A673 (cell line): ENCODE data around the gene CCNB3. TPM values are rescaled to one million over a fixed set of nuclear protein-coding genes. Genes with fewer than 3 reads are reported as not detected.

Experiments
- BruUV-seq: library from RNA; stranded (reverse); fragments of 400-500 nt; replicated peaks from 2 replicates; lab custom pipeline; 2021; lab: Mats Ljungman, UMichigan
- CTCF ChIA-PET: fragments of 300-600 bp; sonication (Branson Sonifier 250); formaldehyde crosslinking; loops from one replicate; lab custom pipeline; 2022; ENCODE audit warnings: antibody characterized with exemption; lab: Charles Lee
- POLR2A ChIA-PET: fragments of 300-600 bp; sonication (Branson Sonifier 250); formaldehyde crosslinking; loops from one replicate; lab custom pipeline; 2022; ENCODE audit warnings: antibody characterized with exemption; ENCODE audit not compliant: low non-redundant PET; lab: Charles Lee
- DNase-seq: peaks from one replicate; pipeline ENCODE4 v3.0.0-alpha.2; 2015; ENCODE audit warnings: low spot score
- H3K27ac ChIP-seq: fragments of 200-600 bp; sonication (generic); 2 replicates; pipeline ENCODE4 v1.5.1; 2016; ENCODE audit warnings: mixed run types, low read depth, mild to moderate bottlenecking, mixed read lengths, antibody characterized with exemption, low read length; ENCODE audit not compliant: poor library complexity, severe bottlenecking
- H3K27me3 ChIP-seq: fragments of 200-600 bp; sonication (generic); replicated peaks from 2 replicates; pipeline ENCODE4 v1.6.1; 2017; ENCODE audit warnings: mixed run types, low read depth, mild to moderate bottlenecking, mixed read lengths, antibody characterized with exemption, low read length; ENCODE audit not compliant: insufficient read depth, poor library complexity
- H3K36me3 ChIP-seq: fragments of 200-600 bp; sonication (generic); 2 replicates; pipeline ENCODE4 v1.6.1; 2016; ENCODE audit warnings: mixed run types, mild to moderate bottlenecking, mixed read lengths, antibody characterized with exemption, low read length; ENCODE audit not compliant: insufficient read depth, poor library complexity, severe bottlenecking
- H3K4me1 ChIP-seq: fragments of 200-600 bp; sonication (generic); 2 replicates; pipeline ENCODE4 v1.6.1; 2017; ENCODE audit warnings: mixed run types, mild to moderate bottlenecking, mixed read lengths, antibody characterized with exemption, low read length; ENCODE audit not compliant: insufficient read depth, poor library complexity, severe bottlenecking
- H3K4me3 ChIP-seq: fragments of 200-600 bp; sonication (generic); 2 replicates; pipeline ENCODE4 v1.5.1; 2016; ENCODE audit warnings: low read depth, mixed run types, mild to moderate bottlenecking, mixed read lengths, low read length; ENCODE audit not compliant: poor library complexity, severe bottlenecking
- H3K9me3 ChIP-seq: fragments of 200-600 bp; sonication (generic); 2 replicates; pipeline ENCODE4 v1.6.1; 2016; ENCODE audit warnings: mixed run types, low read depth, mild to moderate bottlenecking, mixed read lengths, antibody characterized with exemption, low read length; ENCODE audit not compliant: poor library complexity, severe bottlenecking
- CTCF ChIP-seq: fragments of 300-800, 200-600 bp; sonication (generic); conservative IDR thresholded peaks from 2 replicates; pipeline ENCODE4 v1.5.1; 2017; ENCODE audit warnings: low read depth, mild to moderate bottlenecking, antibody characterized with exemption, low read length, moderate library complexity, mixed read lengths
- EZH2 ChIP-seq: fragments of 200-600 bp; sonication (generic); IDR thresholded peaks from 2 replicates; pipeline ENCODE4 v1.6.1; 2017; ENCODE audit warnings: borderline replicate concordance, low read depth, mild to moderate bottlenecking, mixed read lengths, antibody characterized with exemption, low read length; ENCODE audit not compliant: poor library complexity, severe bottlenecking
- intact Hi-C: fragments of 100-400 bp; cut with micrococcal nuclease; formaldehyde crosslinking; loops from one replicate; pipeline ENCODE4 v1.10.0; 2022; ENCODE audit not compliant: unreplicated experiment
- total RNA-seq: library from RNA; stranded (reverse); gene quantifications from 2 replicates; pipeline ENCODE4 v1.2.3, GENCODE V29; 2021

Gene CCNB3
- total RNA-seq, 1 experiment from 2014 or later, result 2.0 TPM

GRCh38 chrX:50211510-50211909, 6.9 kb downstream of the CCNB3 start:
- no TSS peak for BruUV-seq
- H3K27me3 ChIP-seq, result no peaks in the 10 kb centered on the region
- POLR2A ChIA-PET, result no interaction called here
- DNase-seq, result peak; percentile 33
- intact Hi-C loops, result no loop called here
- H3K9me3 ChIP-seq, result no peaks in the 10 kb centered on the region
- TF ChIP-seq CTCF (peak; percentile 47), EZH2 (no peak)
- CTCF ChIA-PET, result no interaction called here
- no peak overlapping the region for H3K27ac ChIP-seq
- no peak overlapping the region for H3K4me3 ChIP-seq
- no peaks in the 10 kb centered on the region for H3K36me3 ChIP-seq
- H3K4me1 ChIP-seq, result no peaks in the 10 kb centered on the region

GRCh38 chrX:50281253-50281652, 76.7 kb downstream of the CCNB3 start:
- no peaks in the 10 kb centered on the region for H3K27me3 ChIP-seq
- CTCF ChIA-PET, result no interaction called here
- H3K27ac ChIP-seq, result no peak overlapping the region
- intact Hi-C loops, result no loop called here
- TF ChIP-seq CTCF (no peak), EZH2 (no peak)
- no peak overlapping the region for H3K4me3 ChIP-seq
- no peaks in the 10 kb centered on the region for H3K4me1 ChIP-seq
- no peaks in the 10 kb centered on the region for H3K36me3 ChIP-seq
- no peak for DNase-seq
- BruUV-seq, result no TSS peak
- no peaks in the 10 kb centered on the region for H3K9me3 ChIP-seq
- POLR2A ChIA-PET, result no interaction called here

GRCh38 chrX:50327235-50327634, 122.7 kb downstream of the CCNB3 start:
- Histone ChIP-seq H3K9me3 (no peaks in the 10 kb centered on the region), H3K27me3 (no peaks in the 10 kb centered on the region), H3K4me3 (no peak overlapping the region), H3K27ac (no peak overlapping the region), H3K36me3 (no peaks in the 10 kb centered on the region), H3K4me1 (no peaks in the 10 kb centered on the region)
- DNase-seq, result peak; percentile 15
- POLR2A ChIA-PET, result no interaction called here
- intact Hi-C loops, result no loop called here
- CTCF ChIA-PET, result no interaction called here
- BruUV-seq, result no TSS peak
- TF ChIP-seq EZH2 (no peak), CTCF (no peak)
